ENCODE results near the gene NKAIN2. TPM values are rescaled to one million over a fixed set of nuclear protein-coding genes. Genes with fewer than 3 reads are reported as not detected.

Gene NKAIN2
- total and polyA plus RNA-seq, 12 donors: 0.07 to 3.0 (median 0.28) TPM; not detected in 1

GRCh38 chr6:124769811-124770544, 966.3 kb downstream of the NKAIN2 start:
- no peaks in the 10 kb centered on the region for H3K9me3 ChIP-seq
- no peak overlapping the region for H3K27ac ChIP-seq
- ATAC-seq (no peak), DNase-seq (no peak)
- no peaks in the 10 kb centered on the region for H3K36me3 ChIP-seq
- 33 to 52% methylated on average over 1 of the region's 1 CpG for WGBS, 2 donors
- peaks cover 0 to 8% (median 0%) of the 10 kb centered on the region in 9 donors for H3K4me1 ChIP-seq
- TF ChIP-seq CTCF (IDR thresholded peaks at IDR 0.05): no peak
- intact Hi-C loops (cut with DNase I): no loop called here
- H3K4me3 ChIP-seq: no peak overlapping the region
- peaks cover 0 to 11% (median 0%) of the 10 kb centered on the region in 7 donors for H3K27me3 ChIP-seq

GRCh38 chr6:124770784-124771183, 967.1 kb downstream of the NKAIN2 start:
- peaks cover 0 to under 1% (median 0%) of the 10 kb centered on the region in 9 donors for H3K4me1 ChIP-seq
- no peaks in the 10 kb centered on the region for H3K36me3 ChIP-seq
- intact Hi-C loops (cut with DNase I): no loop called here
- no peak overlapping the region for H3K27ac ChIP-seq
- ATAC-seq (no peak), DNase-seq (no peak)
- no peak overlapping the region for H3K4me3 ChIP-seq
- 74% methylated on average over 3 of the region's 3 CpGs for WGBS, 2 donors
- H3K9me3 ChIP-seq: no peaks in the 10 kb centered on the region
- no peak for TF ChIP-seq CTCF (IDR thresholded peaks at IDR 0.05)
- peaks cover 0 to 11% (median 0%) of the 10 kb centered on the region in 7 donors for H3K27me3 ChIP-seq

- Histone ChIP-seq H3K27ac (no peak overlapping the region), H3K9me3 (no peaks in the 10 kb centered on the region), H3K4me1 (no peaks in the 10 kb centered on the region), H3K4me3 (no peak overlapping the region), H3K36me3 (no peaks in the 10 kb centered on the region), H3K27me3 (peaks cover 0 to 11% (median 0%) of the 10 kb centered on the region in 7 donors)
- intact Hi-C loops (cut with DNase I): no loop called here
- no peak for DNase-seq
- no peak for TF ChIP-seq CTCF (IDR thresholded peaks at IDR 0.05)
- WGBS, 2 donors: 44 to 63% methylated on average over 3 of the region's 3 CpGs
- ATAC-seq: no peak
These were observed 969.2 kb downstream of the NKAIN2 start for GRCh38 chr6:124772733-124773319.

- no peak for DNase-seq
- Histone ChIP-seq H3K27ac (no peak overlapping the region), H3K9me3 (no peaks in the 10 kb centered on the region), H3K36me3 (no peaks in the 10 kb centered on the region), H3K27me3 (peaks cover 0 to 5% (median 0%) of the 10 kb centered on the region in 7 donors), H3K4me3 (no peak overlapping the region), H3K4me1 (no peaks in the 10 kb centered on the region)
- WGBS, 2 donors: 53 to 78% methylated on average over 3 of the region's 3 CpGs
- intact Hi-C loops (cut with DNase I): no loop called here
- ATAC-seq: no peak
- no peak for TF ChIP-seq CTCF (IDR thresholded peaks at IDR 0.05)
These were observed 971.5 kb downstream of the NKAIN2 start for GRCh38 chr6:124775121-124775520.

Data from heart right ventricle (tissue), 16 donors.